HG03095 (cell line): ENCODE measurements around the gene GAREM1.
"Not testable (repeated sequence)": the region's sequence is repeated elsewhere in the genome, so short reads cannot be mapped to it uniquely, and the experiment has no call there.

Experiments
- ATAC-seq: cut with Tn5 transposase; IDR thresholded peaks from one replicate; pipeline ENCODE4 v1.9.1; 2021; ENCODE audit warnings: moderate library complexity; ENCODE audit not compliant: unreplicated experiment

GAREM1 gene

DNA sequence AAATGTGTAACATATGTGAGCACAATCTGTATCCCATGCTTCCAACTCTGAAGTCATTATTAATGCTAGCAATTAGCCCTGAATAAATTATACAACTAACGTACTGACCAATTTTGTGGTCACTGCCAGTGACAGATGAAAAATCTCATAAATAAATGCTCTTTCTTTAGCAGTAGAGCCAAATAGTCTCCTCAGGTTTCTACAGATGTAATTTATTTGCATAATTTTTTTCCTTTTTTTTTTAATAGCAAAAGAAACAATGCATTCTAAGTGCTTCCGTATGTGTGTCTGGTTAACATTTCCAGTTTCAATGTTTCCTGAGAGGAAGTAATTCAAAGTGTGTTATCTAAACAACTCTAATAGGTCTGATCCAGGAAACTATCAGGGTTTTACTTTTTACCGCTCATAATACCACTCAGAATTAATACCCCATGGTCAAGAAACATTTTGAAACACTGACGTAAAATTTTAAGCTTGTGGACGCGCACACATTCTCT lies 172.5 kb downstream of the GAREM1 start:
- ATAC-seq, result no peak

DNA sequence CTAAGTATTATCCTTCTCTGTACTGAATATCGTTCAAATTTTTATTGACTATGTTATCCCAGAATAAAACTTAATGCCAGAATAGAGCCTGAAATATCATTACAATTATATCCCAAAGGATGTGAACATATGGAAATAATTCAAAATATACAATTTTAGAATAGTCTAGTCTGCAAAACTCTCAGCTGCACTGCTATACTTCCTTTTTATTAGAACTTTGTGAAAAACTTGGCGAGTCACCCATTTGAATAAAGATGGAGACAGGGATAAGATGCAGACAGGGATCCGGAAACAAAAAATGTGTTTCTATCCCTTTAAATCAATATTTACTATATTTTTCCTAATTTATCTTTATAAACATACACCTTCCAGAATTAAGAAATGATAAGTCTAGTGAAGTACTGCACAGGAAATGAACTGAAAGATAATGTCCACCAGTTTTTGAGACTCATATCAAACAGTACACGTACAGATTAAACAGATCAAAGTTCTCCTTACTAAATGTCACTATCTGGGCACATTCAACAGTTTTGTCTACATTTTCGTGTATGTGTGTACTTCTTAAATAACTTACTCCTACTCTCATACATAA lies 173.0 kb downstream of the GAREM1 start:
- ATAC-seq, result no peak

- no peak for ATAC-seq
Observed at GRCh38 chr18:32296851-32297250, 173.8 kb downstream of the GAREM1 start.

DNA sequence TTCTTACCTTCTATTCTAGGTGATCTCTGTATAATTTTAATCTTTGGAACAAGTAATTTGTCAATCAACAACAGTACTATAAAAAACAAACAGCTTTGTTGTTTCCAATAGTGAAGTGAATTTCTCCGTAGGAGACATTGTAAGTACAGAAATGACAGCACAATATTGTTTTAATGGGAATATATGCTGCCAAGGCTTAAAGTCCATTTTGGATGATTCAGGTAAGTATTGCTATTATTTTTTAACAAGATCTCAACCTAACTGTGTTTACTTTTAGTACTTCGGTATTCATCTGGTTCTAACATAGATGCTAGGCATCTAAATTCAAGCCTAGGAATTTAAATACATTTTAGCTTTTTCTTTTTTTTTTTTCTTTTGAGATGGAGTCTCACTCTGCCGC lies 175.1 kb downstream of the GAREM1 start:
- ATAC-seq, result no peak

GRCh38 chr18:32293107-32293506 lies 177.6 kb downstream of the GAREM1 start:
- no peak for ATAC-seq

DNA sequence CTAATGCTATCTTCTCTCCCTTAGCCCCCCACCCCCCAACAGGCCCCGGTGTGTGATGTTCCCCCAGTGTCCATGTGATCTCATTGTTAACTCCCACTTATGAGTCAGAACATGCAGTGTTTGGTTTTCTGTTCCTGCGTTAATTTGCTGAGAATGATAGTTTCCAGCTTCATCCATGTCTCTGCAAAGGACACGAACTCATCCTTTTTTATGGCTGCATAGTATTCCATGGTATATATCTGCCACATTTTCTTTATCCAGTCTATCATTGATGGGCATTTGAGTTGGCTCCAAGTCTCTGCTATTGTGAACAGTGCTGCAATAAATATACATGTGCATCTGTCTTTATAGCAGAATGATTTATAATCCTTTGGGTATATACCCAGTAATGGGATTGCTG lies 179.1 kb downstream of the GAREM1 start:
- not testable (repeated sequence) for ATAC-seq

GRCh38 chr18:32290810-32291209 lies 179.9 kb downstream of the GAREM1 start:
- no peak for ATAC-seq

DNA sequence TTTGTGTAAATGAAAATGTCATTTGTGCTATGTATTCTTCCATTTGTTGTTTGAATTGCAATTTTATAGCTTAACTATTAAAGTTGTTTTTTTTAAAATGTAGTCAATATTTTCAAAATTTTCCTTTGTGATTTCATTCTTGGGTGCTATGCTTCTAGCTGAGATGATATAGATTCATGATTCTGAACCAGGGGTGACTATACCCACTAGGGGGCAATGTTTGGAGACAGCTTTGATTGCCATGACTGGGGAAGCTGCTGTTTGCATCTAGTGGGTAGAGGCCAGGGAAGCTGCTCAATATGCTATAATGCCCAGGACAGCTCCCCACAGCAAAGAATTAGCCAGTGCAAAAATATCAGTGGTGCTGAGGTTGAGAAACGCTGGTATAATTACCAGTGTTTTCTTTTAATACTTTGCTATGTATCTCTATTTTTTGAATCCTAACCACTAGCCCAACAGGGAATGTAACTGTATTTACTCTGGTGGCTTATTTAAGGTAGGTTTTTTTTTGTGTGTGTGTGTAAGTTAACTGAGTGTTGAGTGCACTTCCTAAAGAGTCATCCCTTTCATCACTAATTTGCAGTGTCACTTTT lies 181.1 kb downstream of the GAREM1 start:
- no peak for ATAC-seq

DNA sequence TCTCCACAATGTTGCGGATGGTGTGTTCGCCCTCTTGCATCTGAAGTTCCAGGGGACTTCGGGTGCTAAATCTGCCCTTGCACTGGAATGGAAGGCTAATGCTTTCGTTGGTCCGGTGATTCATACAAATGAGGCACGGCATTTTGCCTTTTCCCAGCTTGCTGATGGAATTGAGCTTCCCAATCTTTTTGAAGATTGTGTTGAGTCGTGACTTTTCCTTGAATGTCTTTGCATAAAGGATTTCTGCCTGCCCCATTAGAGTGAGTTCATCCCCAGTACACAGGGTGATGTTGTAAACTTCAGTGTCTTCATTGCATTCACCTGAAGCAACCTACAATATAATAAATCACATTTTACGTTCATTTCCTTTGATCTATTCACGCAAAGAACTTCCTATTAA lies 182.8 kb downstream of the GAREM1 start:
- ATAC-seq, result no peak

- ATAC-seq, result no peak
Observed at GRCh38 chr18:32287249-32287648, 183.4 kb downstream of the GAREM1 start.

DNA sequence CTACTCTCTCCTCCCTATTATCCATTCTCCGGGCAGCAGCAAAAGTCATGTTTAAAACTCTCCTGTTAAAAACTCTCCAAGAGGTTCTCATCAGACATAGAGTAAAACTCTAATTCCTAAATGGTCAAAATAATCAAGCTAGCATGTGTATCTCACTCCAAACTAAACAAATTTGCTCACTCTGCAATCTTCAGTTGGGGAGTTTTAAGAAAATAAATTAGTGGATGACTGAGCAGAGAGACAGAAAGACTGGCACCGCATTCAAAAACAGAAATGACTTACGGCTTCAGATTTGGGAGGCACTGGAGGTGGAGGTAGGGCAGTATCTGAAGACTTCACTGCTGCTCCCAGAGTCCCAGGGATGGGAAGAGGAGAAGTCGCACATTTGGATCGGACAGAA lies 183.9 kb downstream of the GAREM1 start:
- no peak for ATAC-seq

- ATAC-seq, result no peak
Observed at GRCh38 chr18:32284284-32284683, 186.4 kb downstream of the GAREM1 start.

DNA sequence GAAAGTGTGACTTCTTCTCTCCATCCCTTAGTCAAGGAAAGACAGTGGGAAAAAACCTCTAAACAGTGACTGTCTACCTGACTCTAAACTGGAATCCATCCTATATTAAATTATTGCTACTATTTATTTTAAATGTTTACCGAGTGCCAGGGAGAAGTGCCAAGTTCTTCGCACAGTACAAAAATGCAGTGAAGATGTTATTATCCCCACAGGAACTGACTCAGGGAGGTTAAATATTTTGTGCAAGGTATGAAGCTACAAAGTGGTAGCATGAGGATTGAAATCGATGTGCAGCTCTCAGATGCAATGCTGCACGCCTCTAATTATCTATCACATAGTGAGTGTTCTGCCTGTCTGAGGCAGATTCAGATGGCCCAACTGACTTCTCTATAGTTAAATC lies 189.8 kb downstream of the GAREM1 start:
- no peak for ATAC-seq

DNA sequence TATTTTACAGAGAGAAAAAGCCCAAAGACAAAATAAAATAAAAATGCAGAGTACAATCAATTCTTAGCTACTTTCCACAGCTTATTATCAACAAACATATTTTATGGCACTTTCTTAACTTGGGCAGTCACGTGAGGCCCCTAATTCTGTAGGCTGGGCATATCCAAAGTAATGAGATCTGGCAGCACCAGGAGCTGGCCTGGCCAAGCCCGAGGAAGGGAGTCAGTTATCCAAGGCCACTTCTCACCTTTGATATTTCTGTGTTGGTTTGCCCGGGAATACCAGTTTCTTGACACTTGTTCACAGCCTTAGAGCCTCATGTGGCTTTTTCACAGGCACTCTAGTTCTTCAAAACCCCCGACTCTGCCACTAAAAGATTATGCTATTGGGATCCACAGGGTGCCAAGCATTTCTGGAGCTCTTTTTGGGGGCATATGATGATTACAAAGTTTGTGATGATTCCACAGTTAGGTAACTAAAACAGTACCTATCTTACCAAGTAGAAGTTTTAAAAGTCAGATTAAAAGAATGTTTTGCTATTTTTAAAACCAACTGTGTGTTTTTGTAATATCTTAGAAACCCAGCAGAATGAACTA lies 190.4 kb downstream of the GAREM1 start:
- no peak for ATAC-seq

- no peak for ATAC-seq
Observed at GRCh38 chr18:32278177-32278799, 192.4 kb downstream of the GAREM1 start.

GRCh38 chr18:32277549-32277948 lies 193.1 kb downstream of the GAREM1 start:
- no peak for ATAC-seq

GRCh38 chr18:32276906-32277305 lies 193.8 kb downstream of the GAREM1 start:
- ATAC-seq, result no peak

GRCh38 chr18:32276256-32276655 lies 194.4 kb downstream of the GAREM1 start:
- ATAC-seq, result no peak

GRCh38 chr18:32275221-32275620 lies 195.5 kb downstream of the GAREM1 start:
- no peak for ATAC-seq

GRCh38 chr18:32274307-32274706 lies 196.4 kb downstream of the GAREM1 start:
- no peak for ATAC-seq

DNA sequence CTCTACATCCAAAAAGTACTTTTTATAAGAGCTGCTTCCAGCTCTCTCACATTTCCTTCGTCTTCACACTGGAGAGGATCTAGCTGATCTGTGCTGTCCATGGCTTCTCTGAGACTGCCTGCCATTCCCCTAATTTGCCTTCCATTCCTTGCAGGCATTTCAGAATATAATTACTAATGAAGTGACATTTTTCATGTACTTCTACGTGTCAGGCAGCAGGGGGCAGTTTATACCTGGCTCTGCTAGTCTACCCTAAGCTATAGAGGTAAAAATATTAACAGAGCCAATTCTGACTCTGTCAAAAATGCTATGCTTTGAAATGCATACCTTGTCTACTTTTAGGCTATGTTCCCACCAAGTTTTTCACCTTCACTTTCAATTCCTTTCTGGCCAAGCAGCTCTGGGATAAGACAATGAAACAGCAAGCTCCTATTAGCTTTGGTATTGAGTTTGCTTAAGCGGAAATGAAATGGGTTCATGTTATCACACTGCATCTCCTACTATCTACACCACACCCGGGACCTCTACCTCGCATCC lies 198.9 kb downstream of the GAREM1 start:
- ATAC-seq, result peak; percentile 86

DNA sequence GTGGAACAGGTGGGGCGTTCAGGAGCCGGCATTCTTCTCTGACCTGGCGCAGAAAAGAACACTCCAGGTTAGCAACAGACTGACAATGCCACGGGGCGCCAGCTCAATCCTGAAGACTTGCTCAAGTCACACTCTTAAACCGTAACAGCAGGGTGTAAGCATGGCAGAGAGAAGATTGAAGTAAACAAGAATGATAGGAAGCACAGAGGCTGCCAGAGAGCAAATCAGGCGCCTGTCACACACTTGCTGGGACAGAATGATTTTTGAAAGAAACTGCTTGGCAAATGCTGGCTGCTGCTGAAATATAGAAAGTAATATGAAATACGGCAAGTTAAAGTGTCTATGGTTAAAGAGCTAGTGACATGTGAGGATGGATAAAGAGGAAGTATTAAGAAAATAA lies 200.3 kb downstream of the GAREM1 start:
- ATAC-seq, result no peak
